Subcutaneous abdominal adipose tissue (tissue), 5 donors: ENCODE measurements around the gene MAGEA4.
A peak's percentile ranks its signal among the peaks of the same experiment; 100 is the strongest.

Experiments
- H3K27ac ChIP-seq: one replicate; pipeline ENCODE4 v1.7.0; 2013; ENCODE audit warnings: low read depth, mild to moderate bottlenecking, inconsistent platforms, low read length, moderate library complexity
- H3K27me3 ChIP-seq, 5 donors: one replicate each; pipeline ENCODE4 v1.7.0; 2013; ENCODE audit warnings: low read length in 5 of 5, inconsistent platforms in 1 of 5; ENCODE audit not compliant: control insufficient read depth in 5 of 5, insufficient read depth in 4 of 5
- H3K36me3 ChIP-seq, 5 donors: one replicate each; pipeline ENCODE4 v1.7.0; 2013; ENCODE audit warnings: low read length in 5 of 5; ENCODE audit not compliant: control insufficient read depth in 5 of 5, insufficient read depth in 5 of 5
- H3K4me1 ChIP-seq, 5 donors: one replicate each; pipeline ENCODE4 v1.7.0; 2013; ENCODE audit warnings: low read length in 5 of 5, mild to moderate bottlenecking in 3 of 5, moderate library complexity in 1 of 5; ENCODE audit not compliant: control insufficient read depth in 5 of 5, insufficient read depth in 5 of 5
- H3K4me3 ChIP-seq, 5 donors: one replicate each; pipeline ENCODE4 v1.7.0; 2013; ENCODE audit warnings: low read length in 5 of 5, low read depth in 1 of 5
- H3K9ac ChIP-seq, 5 donors: one replicate each; pipeline ENCODE4 v1.7.0; 2013; ENCODE audit warnings: low read length in 5 of 5, mild to moderate bottlenecking in 4 of 5, moderate library complexity in 3 of 5
- H3K9me3 ChIP-seq, 5 donors: one replicate each; pipeline ENCODE4 v1.7.0; 2013; ENCODE audit warnings: low read length in 5 of 5; ENCODE audit not compliant: control insufficient read depth in 5 of 5
- donor health status: healthy.
- donor health status: healthy.
- donor health status: healthy.
- donor health status: healthy.
- donor health status: healthy.

The MAGEA4 gene

GRCh38 chrX:151970027-151970426, 57.3 kb downstream of the MAGEA4 start:
- Histone ChIP-seq H3K27me3 (no peaks in the 10 kb centered on the region), H3K4me1 (peaks cover 9 to 66% (median 41%) of the 10 kb centered on the region in 5 donors), H3K4me3 (peak overlapping the region in 1 of 5 donors; percentile 30), H3K36me3 (peaks cover 5 to 34% (median 28%) of the 10 kb centered on the region in 5 donors), H3K27ac (peak overlapping the region; percentile 86), H3K9me3 (no peaks in the 10 kb centered on the region), H3K9ac (no peak overlapping the region)

GRCh38 chrX:151970661-151971060, 58.0 kb downstream of the MAGEA4 start:
- H3K4me3 ChIP-seq, result peak overlapping the region; percentile 2 to 75 (median 49)
- no peaks in the 10 kb centered on the region for H3K9me3 ChIP-seq
- H3K4me1 ChIP-seq, result peaks cover 9 to 67% (median 44%) of the 10 kb centered on the region in 5 donors
- peak overlapping the region; percentile 86 for H3K27ac ChIP-seq
- peak overlapping the region in 1 of 5 donors; percentile 85 for H3K9ac ChIP-seq
- H3K27me3 ChIP-seq, result peaks cover 0 to 4% (median 0%) of the 10 kb centered on the region in 5 donors
- peaks cover 5 to 32% (median 28%) of the 10 kb centered on the region in 5 donors for H3K36me3 ChIP-seq

GRCh38 chrX:151973060-151973661, 60.5 kb downstream of the MAGEA4 start:
- Histone ChIP-seq H3K27ac (peak overlapping the region; percentile 86), H3K4me1 (peaks cover 9 to 60% (median 34%) of the 10 kb centered on the region in 5 donors), H3K9me3 (no peaks in the 10 kb centered on the region), H3K36me3 (peaks cover 5 to 20% (median 19%) of the 10 kb centered on the region in 5 donors), H3K27me3 (peaks cover 0 to 4% (median 0%) of the 10 kb centered on the region in 5 donors), H3K4me3 (peak overlapping the region; percentile 67 to 86 (median 74)), H3K9ac (peak overlapping the region; percentile 6 to 85 (median 78))

GRCh38 chrX:151973851-151974335, 61.2 kb downstream of the MAGEA4 start:
- peak overlapping the region; percentile 86 for H3K27ac ChIP-seq
- H3K9me3 ChIP-seq, result no peaks in the 10 kb centered on the region
- H3K4me1 ChIP-seq, result peaks cover 9 to 52% (median 34%) of the 10 kb centered on the region in 5 donors
- peaks cover 0 to 4% (median 0%) of the 10 kb centered on the region in 5 donors for H3K27me3 ChIP-seq
- H3K9ac ChIP-seq, result peak overlapping the region; percentile 6 to 85 (median 78)
- H3K36me3 ChIP-seq, result peaks cover under 1 to 13% (median 12%) of the 10 kb centered on the region in 5 donors
- peak overlapping the region; percentile 67 to 86 (median 74) for H3K4me3 ChIP-seq
